Liver (tissue), 9 donors: ENCODE results near the gene NFKB2. TPM values are rescaled to one million over a fixed set of nuclear protein-coding genes. Genes with fewer than 3 reads are reported as not detected.

ENCODE experiments used
- DNase-seq: peaks from one replicate; pipeline ENCODE4 v3.0.0-alpha.2; 2017; ENCODE audit warnings: low spot score
- H3K27ac ChIP-seq, 2 donors: one replicate each; pipeline ENCODE4 v1.7.0; 2013; ENCODE audit warnings: inconsistent platforms in 2 of 2, low read length in 2 of 2, control low read depth in 1 of 2, low read depth in 1 of 2, mild to moderate bottlenecking in 1 of 2
- H3K27me3 ChIP-seq, 4 donors: one replicate each; pipeline versions ENCODE4 v1.6.1 to v1.7.0; 2013; ENCODE audit warnings: low read length in 3 of 4, inconsistent platforms in 1 of 4, mild to moderate bottlenecking in 1 of 4, moderate library complexity in 1 of 4; ENCODE audit not compliant: control insufficient read depth in 4 of 4, insufficient read depth in 4 of 4
- H3K36me3 ChIP-seq, 4 donors: one replicate each; pipeline versions ENCODE4 v1.6.1 to v1.7.0; 2013; ENCODE audit warnings: low read length in 3 of 4, mild to moderate bottlenecking in 3 of 4, low read depth in 1 of 4, moderate library complexity in 1 of 4; ENCODE audit not compliant: control insufficient read depth in 4 of 4, insufficient read depth in 3 of 4
- H3K4me1 ChIP-seq, 4 donors: one replicate each; pipeline versions ENCODE4 v1.6.1 to v1.7.0; 2013; ENCODE audit warnings: low read length in 3 of 4, mild to moderate bottlenecking in 3 of 4, moderate library complexity in 1 of 4; ENCODE audit not compliant: control insufficient read depth in 4 of 4, insufficient read depth in 4 of 4
- H3K4me3 ChIP-seq, 3 donors: one replicate each; pipeline versions ENCODE4 v1.6.1 to v1.7.0; 2013; ENCODE audit warnings: low read length in 3 of 3, control low read depth in 1 of 3, low read depth in 1 of 3, mild to moderate bottlenecking in 1 of 3
- H3K9ac ChIP-seq, 2 donors: one replicate each; pipeline ENCODE4 v1.7.0; 2013; ENCODE audit warnings: low read length in 2 of 2, mild to moderate bottlenecking in 2 of 2, moderate library complexity in 2 of 2, control low read depth in 1 of 2, low read depth in 1 of 2
- H3K9me3 ChIP-seq, 4 donors: one replicate each; pipeline versions ENCODE4 v1.6.1 to v1.7.0; 2013; ENCODE audit warnings: low read length in 3 of 4; ENCODE audit not compliant: control insufficient read depth in 4 of 4
- EGR1 ChIP-seq, 2 donors: IDR thresholded peaks; 2 replicates each; pipeline ENCODE4 v1.6.1; 2016 to 2018; ENCODE audit warnings: antibody characterized with exemption in 2 of 2, low read depth in 2 of 2
- FOXA1 ChIP-seq: IDR thresholded peaks from 2 replicates; pipeline ENCODE4 v1.6.1; 2016; ENCODE audit warnings: antibody characterized with exemption
- FOXA2 ChIP-seq: IDR thresholded peaks from 2 replicates; pipeline ENCODE4 v1.6.1; 2016; ENCODE audit warnings: antibody characterized with exemption
- GABPA ChIP-seq, 2 donors: IDR thresholded peaks in 1 of 2; conservative IDR thresholded peaks in 1 of 2; 2 replicates each; pipeline ENCODE4 v1.6.1; 2016; ENCODE audit warnings: antibody characterized with exemption in 2 of 2, mild to moderate bottlenecking in 1 of 2, moderate library complexity in 1 of 2
- HNF4A ChIP-seq, 2 donors: conservative IDR thresholded peaks; 2 replicates each; pipeline ENCODE4 v1.6.1; 2016; ENCODE audit warnings: antibody characterized with exemption in 2 of 2, mild to moderate bottlenecking in 2 of 2
- HNF4G ChIP-seq: IDR thresholded peaks from 2 replicates; pipeline ENCODE4 v1.6.1; 2016; ENCODE audit warnings: antibody characterized with exemption
- JUND ChIP-seq, 2 donors: IDR thresholded peaks; 2 replicates each; pipeline ENCODE4 v1.6.1; 2016; ENCODE audit warnings: antibody characterized with exemption in 2 of 2
- NR2F2 ChIP-seq: IDR thresholded peaks from 2 replicates; pipeline ENCODE4 v1.6.1; 2016; ENCODE audit warnings: antibody characterized with exemption
- RAD21 ChIP-seq, 2 donors: IDR thresholded peaks; 2 replicates each; pipeline ENCODE4 v1.6.1; 2016; ENCODE audit warnings: antibody characterized with exemption in 2 of 2, mild to moderate bottlenecking in 2 of 2
- RXRA ChIP-seq, 2 donors: IDR thresholded peaks; 2 replicates each; pipeline ENCODE4 v1.6.1; 2017 to 2018; ENCODE audit warnings: antibody characterized with exemption in 2 of 2, mild to moderate bottlenecking in 1 of 2
- SP1 ChIP-seq: IDR thresholded peaks from 2 replicates; pipeline ENCODE4 v1.6.1; 2018; ENCODE audit warnings: antibody characterized with exemption, mild to moderate bottlenecking
- TAF1 ChIP-seq: conservative IDR thresholded peaks from 2 replicates; pipeline ENCODE4 v1.6.1; 2016; ENCODE audit warnings: antibody characterized with exemption, mild to moderate bottlenecking
- YY1 ChIP-seq: IDR thresholded peaks from 2 replicates; pipeline ENCODE4 v1.6.1; 2016; ENCODE audit warnings: antibody characterized with exemption, mild to moderate bottlenecking
- WGBS: extraction: QIAGEN DNeasy Blood & Tissue Kit; methylation state at CpG from one replicate; pipeline ENCODE4 v1.1.7; 2013; 5-methylcytosine and 5-hydroxymethylcytosine counted together
- polyA plus RNA-seq, 2 donors: library from polyadenylated mRNA; stranded (reverse) in 1 of 2; unstranded in 1 of 2; fragments of 200-250 nt in 1 of 2; fragments of >200 nt in 1 of 2; fragmentation: Nextera tagmentation in 1 of 2; extraction: Ambion mirVana in 1 of 2; gene quantifications; one replicate each; pipeline versions ENCODE4 v1.2.1 to v1.2.3, GENCODE V29; 2013 to 2015
- total RNA-seq, 2 donors: library from RNA; depleted of rRNA; stranded (reverse); fragments of >200 nt; gene quantifications; one replicate each; pipeline ENCODE4 v1.2.3, GENCODE V29; 2014
- TF ChIP-seq, protein P1 (sequence below): fragments of 150-350 bp; IDR thresholded peaks from 2 replicates; pipeline ENCODE4 v1.5.1; 2017; ENCODE audit warnings: improper control_type of control experiment, low read depth, low read length; ENCODE audit not compliant: missing input control
- TF ChIP-seq, protein P2 (sequence below): IDR thresholded peaks from 2 replicates; pipeline ENCODE4 v1.6.1; 2016; ENCODE audit warnings: antibody characterized with exemption, mild to moderate bottlenecking
- TF ChIP-seq, protein P3 (sequence below): IDR thresholded peaks from 2 replicates; pipeline ENCODE4 v1.6.1; 2016; ENCODE audit warnings: antibody characterized with exemption
- TF ChIP-seq, protein P4 (sequence below): IDR thresholded peaks from 2 replicates; pipeline ENCODE4 v1.6.1; 2016; ENCODE audit warnings: antibody characterized with exemption
- TF ChIP-seq, protein P5 (sequence below): IDR thresholded peaks from 2 replicates; pipeline ENCODE4 v1.6.1; 2016; ENCODE audit warnings: antibody characterized with exemption
- donor health status: healthy.
- donor health status: healthy.
- donor health status: healthy.
- donor health status: healthy.
- donor health status: healthy.

The NFKB2 gene
- total and polyA plus RNA-seq, 4 donors: 1.8 to 8.5 (median 7.1) TPM

DNA sequence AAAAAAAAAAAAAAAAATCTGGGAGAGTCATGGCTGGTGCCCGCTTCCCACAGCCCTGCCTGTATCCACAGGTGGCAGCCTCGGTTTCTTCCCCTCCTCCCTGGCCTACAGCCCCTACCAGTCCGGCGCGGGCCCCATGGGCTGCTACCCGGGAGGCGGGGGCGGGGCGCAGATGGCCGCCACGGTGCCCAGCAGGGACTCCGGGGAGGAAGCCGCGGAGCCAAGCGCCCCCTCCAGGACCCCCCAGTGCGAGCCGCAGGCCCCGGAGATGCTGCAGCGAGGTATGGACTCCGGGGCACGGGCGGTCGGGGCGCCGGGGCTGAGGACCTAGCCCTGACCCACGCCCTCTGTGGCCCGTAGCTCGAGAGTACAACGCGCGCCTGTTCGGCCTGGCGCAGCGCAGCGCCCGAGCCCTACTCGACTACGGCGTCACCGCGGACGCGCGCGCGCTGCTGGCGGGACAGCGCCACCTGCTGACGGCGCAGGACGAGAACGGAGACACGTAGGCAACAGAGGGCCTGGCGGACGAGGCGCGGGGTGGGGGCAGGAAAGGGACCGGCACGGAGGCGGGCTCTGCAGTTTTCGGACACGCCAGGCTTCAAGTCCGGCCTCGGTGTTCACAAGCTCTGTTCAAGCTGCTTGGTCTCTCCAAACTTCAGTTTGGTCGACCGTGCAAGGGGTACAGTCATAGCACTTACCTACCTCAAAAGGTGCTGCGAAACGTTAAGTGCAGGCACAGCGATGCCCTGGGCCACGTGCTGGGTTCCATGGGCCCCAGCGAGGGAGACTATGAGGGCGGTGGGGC is 3.9 kb downstream of the NFKB2 start:
- H3K9ac ChIP-seq: no peak overlapping the region
- H3K4me3 ChIP-seq: peak overlapping the region in 2 of 3 donors; percentile 6 to 61
- H3K27me3 ChIP-seq: no peaks in the 10 kb centered on the region
- no peaks in the 10 kb centered on the region for H3K9me3 ChIP-seq
- peak overlapping the region; percentile 60 to 71 for H3K27ac ChIP-seq
- TF ChIP-seq RAD21 (IDR thresholded peaks at IDR 0.05): peak; percentile 74 to 83
- TF ChIP-seq FOXA1: no peak
- peak; percentile 54 to 69 for TF ChIP-seq HNF4A (conservative IDR thresholded peaks at IDR 0.05)
- TF ChIP-seq YY1: no peak
- TF ChIP-seq, protein P1, sequence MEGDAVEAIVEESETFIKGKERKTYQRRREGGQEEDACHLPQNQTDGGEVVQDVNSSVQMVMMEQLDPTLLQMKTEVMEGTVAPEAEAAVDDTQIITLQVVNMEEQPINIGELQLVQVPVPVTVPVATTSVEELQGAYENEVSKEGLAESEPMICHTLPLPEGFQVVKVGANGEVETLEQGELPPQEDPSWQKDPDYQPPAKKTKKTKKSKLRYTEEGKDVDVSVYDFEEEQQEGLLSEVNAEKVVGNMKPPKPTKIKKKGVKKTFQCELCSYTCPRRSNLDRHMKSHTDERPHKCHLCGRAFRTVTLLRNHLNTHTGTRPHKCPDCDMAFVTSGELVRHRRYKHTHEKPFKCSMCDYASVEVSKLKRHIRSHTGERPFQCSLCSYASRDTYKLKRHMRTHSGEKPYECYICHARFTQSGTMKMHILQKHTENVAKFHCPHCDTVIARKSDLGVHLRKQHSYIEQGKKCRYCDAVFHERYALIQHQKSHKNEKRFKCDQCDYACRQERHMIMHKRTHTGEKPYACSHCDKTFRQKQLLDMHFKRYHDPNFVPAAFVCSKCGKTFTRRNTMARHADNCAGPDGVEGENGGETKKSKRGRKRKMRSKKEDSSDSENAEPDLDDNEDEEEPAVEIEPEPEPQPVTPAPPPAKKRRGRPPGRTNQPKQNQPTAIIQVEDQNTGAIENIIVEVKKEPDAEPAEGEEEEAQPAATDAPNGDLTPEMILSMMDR: peak; percentile 88
- H3K4me1 ChIP-seq: peaks cover 8 to 34% (median 16%) of the 10 kb centered on the region in 4 donors
- DNase-seq: peak; percentile 90
- peaks cover 0 to 27% (median 3%) of the 10 kb centered on the region in 4 donors for H3K36me3 ChIP-seq
- 5% methylated on average over 72 of the region's 72 CpGs for WGBS

DNA sequence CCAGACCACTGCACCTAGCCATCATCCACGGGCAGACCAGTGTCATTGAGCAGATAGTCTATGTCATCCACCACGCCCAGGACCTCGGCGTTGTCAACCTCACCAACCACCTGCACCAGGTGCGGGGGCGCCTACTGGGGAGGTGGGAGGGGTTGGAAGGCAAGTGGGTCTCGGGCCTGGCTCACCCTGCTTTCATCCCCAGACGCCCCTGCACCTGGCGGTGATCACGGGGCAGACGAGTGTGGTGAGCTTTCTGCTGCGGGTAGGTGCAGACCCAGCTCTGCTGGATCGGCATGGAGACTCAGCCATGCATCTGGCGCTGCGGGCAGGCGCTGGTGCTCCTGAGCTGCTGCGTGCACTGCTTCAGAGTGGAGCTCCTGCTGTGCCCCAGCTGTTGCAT is 4.6 kb downstream of the NFKB2 start:
- Histone ChIP-seq H3K9ac (no peak overlapping the region), H3K36me3 (peaks cover 0 to 27% (median 3%) of the 10 kb centered on the region in 4 donors), H3K27me3 (no peaks in the 10 kb centered on the region), H3K9me3 (no peaks in the 10 kb centered on the region), H3K4me1 (peaks cover 8 to 31% (median 16%) of the 10 kb centered on the region in 4 donors), H3K4me3 (no peak overlapping the region), H3K27ac (no peak overlapping the region)
- no peak for DNase-seq
- 91% methylated on average over 17 of the region's 17 CpGs for WGBS
- TF ChIP-seq NR2F2: no peak
- TF ChIP-seq HNF4G: no peak
- TF ChIP-seq, protein P2, sequence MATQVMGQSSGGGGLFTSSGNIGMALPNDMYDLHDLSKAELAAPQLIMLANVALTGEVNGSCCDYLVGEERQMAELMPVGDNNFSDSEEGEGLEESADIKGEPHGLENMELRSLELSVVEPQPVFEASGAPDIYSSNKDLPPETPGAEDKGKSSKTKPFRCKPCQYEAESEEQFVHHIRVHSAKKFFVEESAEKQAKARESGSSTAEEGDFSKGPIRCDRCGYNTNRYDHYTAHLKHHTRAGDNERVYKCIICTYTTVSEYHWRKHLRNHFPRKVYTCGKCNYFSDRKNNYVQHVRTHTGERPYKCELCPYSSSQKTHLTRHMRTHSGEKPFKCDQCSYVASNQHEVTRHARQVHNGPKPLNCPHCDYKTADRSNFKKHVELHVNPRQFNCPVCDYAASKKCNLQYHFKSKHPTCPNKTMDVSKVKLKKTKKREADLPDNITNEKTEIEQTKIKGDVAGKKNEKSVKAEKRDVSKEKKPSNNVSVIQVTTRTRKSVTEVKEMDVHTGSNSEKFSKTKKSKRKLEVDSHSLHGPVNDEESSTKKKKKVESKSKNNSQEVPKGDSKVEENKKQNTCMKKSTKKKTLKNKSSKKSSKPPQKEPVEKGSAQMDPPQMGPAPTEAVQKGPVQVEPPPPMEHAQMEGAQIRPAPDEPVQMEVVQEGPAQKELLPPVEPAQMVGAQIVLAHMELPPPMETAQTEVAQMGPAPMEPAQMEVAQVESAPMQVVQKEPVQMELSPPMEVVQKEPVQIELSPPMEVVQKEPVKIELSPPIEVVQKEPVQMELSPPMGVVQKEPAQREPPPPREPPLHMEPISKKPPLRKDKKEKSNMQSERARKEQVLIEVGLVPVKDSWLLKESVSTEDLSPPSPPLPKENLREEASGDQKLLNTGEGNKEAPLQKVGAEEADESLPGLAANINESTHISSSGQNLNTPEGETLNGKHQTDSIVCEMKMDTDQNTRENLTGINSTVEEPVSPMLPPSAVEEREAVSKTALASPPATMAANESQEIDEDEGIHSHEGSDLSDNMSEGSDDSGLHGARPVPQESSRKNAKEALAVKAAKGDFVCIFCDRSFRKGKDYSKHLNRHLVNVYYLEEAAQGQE: no peak
- TF ChIP-seq, protein P3, sequence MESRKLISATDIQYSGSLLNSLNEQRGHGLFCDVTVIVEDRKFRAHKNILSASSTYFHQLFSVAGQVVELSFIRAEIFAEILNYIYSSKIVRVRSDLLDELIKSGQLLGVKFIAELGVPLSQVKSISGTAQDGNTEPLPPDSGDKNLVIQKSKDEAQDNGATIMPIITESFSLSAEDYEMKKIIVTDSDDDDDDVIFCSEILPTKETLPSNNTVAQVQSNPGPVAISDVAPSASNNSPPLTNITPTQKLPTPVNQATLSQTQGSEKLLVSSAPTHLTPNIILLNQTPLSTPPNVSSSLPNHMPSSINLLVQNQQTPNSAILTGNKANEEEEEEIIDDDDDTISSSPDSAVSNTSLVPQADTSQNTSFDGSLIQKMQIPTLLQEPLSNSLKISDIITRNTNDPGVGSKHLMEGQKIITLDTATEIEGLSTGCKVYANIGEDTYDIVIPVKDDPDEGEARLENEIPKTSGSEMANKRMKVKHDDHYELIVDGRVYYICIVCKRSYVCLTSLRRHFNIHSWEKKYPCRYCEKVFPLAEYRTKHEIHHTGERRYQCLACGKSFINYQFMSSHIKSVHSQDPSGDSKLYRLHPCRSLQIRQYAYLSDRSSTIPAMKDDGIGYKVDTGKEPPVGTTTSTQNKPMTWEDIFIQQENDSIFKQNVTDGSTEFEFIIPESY: no peak
- TF ChIP-seq FOXA1: no peak
- TF ChIP-seq, protein P4, sequence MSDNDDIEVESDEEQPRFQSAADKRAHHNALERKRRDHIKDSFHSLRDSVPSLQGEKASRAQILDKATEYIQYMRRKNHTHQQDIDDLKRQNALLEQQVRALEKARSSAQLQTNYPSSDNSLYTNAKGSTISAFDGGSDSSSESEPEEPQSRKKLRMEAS: no peak
- no peak for TF ChIP-seq RXRA (IDR thresholded peaks at IDR 0.05)
- no peak for TF ChIP-seq FOXA2
- TF ChIP-seq SP1: no peak
- TF ChIP-seq EGR1 (IDR thresholded peaks at IDR 0.05; ENCODE audit: low read depth in 2 of 2): no peak
- TF ChIP-seq RAD21 (IDR thresholded peaks at IDR 0.05): no peak
- TF ChIP-seq TAF1: no peak
- no peak for TF ChIP-seq HNF4A (conservative IDR thresholded peaks at IDR 0.05)
- TF ChIP-seq JUND (IDR thresholded peaks at IDR 0.05): no peak
- no peak for TF ChIP-seq GABPA (IDR thresholded peaks at IDR 0.05 in 1 of 2, conservative IDR thresholded peaks at IDR 0.05 in 1 of 2)
- TF ChIP-seq, protein P5, sequence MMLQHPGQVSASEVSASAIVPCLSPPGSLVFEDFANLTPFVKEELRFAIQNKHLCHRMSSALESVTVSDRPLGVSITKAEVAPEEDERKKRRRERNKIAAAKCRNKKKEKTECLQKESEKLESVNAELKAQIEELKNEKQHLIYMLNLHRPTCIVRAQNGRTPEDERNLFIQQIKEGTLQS: no peak
- TF ChIP-seq, protein P1: no peak
- TF ChIP-seq YY1: no peak
